Measurements from ENCODE around the gene MOCS2. TPM values are rescaled to one million over a fixed set of nuclear protein-coding genes. Genes with fewer than 3 reads are reported as not detected.

MOCS2 gene, protein sequence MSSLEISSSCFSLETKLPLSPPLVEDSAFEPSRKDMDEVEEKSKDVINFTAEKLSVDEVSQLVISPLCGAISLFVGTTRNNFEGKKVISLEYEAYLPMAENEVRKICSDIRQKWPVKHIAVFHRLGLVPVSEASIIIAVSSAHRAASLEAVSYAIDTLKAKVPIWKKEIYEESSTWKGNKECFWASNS
- 20.5 to 21.5 TPM (median 21.1 TPM) in 3 replicates for total RNA-seq

DNA sequence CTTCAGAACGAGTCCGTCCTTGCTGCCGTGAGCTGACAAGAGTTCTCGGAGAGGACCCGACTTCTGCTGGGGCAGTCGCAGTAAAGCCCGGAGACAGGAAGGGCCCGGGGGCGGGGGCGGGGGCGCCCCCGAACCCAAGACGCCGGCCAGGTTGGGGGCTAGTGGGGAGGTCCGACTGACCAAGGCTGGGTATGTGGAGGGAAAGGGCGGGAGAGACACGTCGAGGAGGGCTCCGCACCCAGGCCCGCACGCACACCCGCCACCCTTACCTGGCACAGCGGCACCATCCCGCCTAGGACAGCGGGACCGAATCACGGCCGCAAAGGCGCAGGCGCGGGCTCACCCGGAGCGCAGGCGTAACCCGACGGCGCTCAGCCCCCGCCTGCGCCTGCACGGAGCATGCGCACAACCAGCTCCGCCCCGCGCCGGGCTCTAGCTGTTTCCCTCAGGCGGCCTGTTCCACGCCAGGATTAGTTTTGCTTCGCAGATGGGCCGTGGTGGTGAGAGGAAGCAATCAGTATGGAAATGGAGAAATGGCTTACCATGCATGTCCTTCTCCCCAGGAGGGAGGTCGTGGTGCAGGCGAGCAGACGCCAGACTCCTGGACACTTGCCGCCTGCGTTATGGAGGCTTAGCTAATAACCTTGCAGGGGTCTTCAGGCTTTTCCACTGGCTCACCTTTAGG, at the start of gene MOCS2:
Gene MOCS2, minus strand, starts transcription at position 315 of the 685 bp plus-strand sequence. CDS start 2,583 bp downstream, outside the sequence.
- H3K36me3 Mint-ChIP-seq, result peaks cover 19% of the 10 kb centered on the region
- peaks cover 28% of the 10 kb centered on the region for H3K4me1 Mint-ChIP-seq
- TF ChIP-seq, protein P1, sequence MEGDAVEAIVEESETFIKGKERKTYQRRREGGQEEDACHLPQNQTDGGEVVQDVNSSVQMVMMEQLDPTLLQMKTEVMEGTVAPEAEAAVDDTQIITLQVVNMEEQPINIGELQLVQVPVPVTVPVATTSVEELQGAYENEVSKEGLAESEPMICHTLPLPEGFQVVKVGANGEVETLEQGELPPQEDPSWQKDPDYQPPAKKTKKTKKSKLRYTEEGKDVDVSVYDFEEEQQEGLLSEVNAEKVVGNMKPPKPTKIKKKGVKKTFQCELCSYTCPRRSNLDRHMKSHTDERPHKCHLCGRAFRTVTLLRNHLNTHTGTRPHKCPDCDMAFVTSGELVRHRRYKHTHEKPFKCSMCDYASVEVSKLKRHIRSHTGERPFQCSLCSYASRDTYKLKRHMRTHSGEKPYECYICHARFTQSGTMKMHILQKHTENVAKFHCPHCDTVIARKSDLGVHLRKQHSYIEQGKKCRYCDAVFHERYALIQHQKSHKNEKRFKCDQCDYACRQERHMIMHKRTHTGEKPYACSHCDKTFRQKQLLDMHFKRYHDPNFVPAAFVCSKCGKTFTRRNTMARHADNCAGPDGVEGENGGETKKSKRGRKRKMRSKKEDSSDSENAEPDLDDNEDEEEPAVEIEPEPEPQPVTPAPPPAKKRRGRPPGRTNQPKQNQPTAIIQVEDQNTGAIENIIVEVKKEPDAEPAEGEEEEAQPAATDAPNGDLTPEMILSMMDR (IDR thresholded peaks at IDR 0.05; ENCODE audit: unreplicated experiment), result no peak

DNA sequence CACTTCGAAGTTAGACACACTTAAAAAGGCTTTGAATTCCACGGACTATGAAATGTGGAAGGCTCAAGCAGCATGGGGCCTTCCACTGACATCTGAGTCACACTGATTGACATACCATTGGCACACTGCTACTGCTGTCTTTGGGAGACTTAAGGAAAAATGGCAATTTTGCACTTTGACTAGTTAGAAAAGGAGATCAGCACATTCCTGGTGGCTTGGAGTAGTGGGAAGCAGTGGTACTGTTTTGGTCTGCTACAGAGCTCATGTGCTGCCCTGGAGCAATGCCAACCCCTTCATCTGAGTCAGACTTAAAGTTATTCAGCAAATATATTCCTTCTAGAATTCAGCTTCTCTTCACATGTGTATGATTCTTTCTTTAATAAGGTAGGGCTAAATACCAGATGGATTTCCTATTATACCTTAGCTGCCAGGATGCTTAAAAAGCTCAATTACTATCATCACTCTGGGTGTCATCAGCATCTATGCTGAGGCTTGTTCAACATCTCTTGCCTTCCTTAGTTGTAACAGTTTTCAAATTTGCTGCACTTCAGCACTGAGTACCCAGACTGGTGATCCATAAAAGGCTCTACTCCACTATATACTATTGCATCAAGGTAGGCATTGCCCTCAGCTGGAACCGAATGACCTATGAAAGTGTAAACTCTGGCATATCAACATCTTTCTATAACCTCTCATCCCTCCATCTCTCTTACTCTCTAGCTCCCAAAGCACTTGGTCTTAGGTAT, 42.3 kb upstream of the MOCS2 start:
- no peaks in the 10 kb centered on the region for H3K4me1 Mint-ChIP-seq
- no peaks in the 10 kb centered on the region for H3K27me3 Mint-ChIP-seq (ENCODE audit: low read depth)
- H3K27ac Mint-ChIP-seq, result no peak overlapping the region
- H3K9me3 Mint-ChIP-seq, result no peaks in the 10 kb centered on the region
- DNase-seq (ENCODE audit: low spot score in 2 of 2, unreplicated experiment in 2 of 2), result peak in 1 of 2 experiments; percentile 29
- TF ChIP-seq, protein P1 (IDR thresholded peaks at IDR 0.05; ENCODE audit: unreplicated experiment), result no peak
- no peaks in the 10 kb centered on the region for H3K36me3 Mint-ChIP-seq
- no peak overlapping the region for H3K4me3 Mint-ChIP-seq

More for the DNA sequence above, at the start of gene MOCS2:
- peak within 1 kb of the TSS; percentile 89 for H3K27ac Mint-ChIP-seq
- peaks cover 6% of the 10 kb centered on the region for H3K9me3 Mint-ChIP-seq
- H3K27me3 Mint-ChIP-seq (ENCODE audit: low read depth), result no peaks in the 10 kb centered on the region
- DNase-seq (ENCODE audit: low spot score in 2 of 2, unreplicated experiment in 2 of 2), result peak; percentile 89 to 94
- peak within 1 kb of the TSS; percentile 84 for H3K4me3 Mint-ChIP-seq

DNA sequence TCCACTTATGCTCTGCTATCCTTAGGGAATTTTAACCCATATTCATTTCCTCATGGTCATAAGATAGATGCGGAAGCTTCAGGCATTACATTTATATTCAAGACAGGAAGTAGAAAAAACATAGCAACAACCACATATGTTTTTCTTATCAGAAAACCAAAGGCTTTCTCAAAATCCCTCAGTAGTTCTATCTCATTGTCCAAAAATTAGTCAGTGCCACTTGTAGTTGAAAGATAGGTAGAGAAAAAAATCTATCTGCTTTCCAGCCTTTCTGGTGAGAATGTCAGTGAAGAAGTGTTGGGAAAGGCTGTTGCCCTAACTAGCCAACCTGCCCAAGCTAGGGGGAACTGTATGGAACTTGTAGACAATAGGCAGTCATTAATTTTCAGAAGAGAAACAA, 23.5 kb upstream of the MOCS2 start:
- TF ChIP-seq, protein P1 (IDR thresholded peaks at IDR 0.05; ENCODE audit: unreplicated experiment), result no peak
- Mint-ChIP-seq H3K4me1 (no peaks in the 10 kb centered on the region), H3K27ac (no peak overlapping the region), H3K9me3 (no peaks in the 10 kb centered on the region), H3K36me3 (no peaks in the 10 kb centered on the region), H3K27me3 (ENCODE audit: low read depth) (no peaks in the 10 kb centered on the region), H3K4me3 (no peak overlapping the region)
- no peak for DNase-seq (ENCODE audit: low spot score in 2 of 2, unreplicated experiment in 2 of 2)

DNA sequence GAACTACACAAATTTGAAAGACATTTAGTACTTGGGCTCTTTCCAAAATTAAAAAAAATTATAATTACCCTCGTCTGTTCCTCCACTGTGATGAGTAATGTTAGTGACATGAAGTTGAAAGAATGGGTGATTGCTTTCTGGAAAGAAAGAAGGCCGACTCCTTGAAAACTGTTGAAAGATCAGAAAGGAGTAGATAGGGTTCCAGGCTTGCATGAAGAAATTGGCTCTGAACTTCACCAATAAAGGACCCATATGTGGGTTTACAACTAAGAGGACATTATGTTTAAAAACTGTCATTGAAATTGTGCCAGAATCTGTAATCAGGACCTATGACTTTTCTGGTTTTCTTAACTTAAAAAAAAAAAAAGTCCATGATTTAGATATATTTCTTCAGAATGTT, 20.7 kb upstream of the MOCS2 start:
- Mint-ChIP-seq H3K4me1 (no peaks in the 10 kb centered on the region), H3K27ac (no peak overlapping the region), H3K36me3 (no peaks in the 10 kb centered on the region), H3K27me3 (ENCODE audit: low read depth) (no peaks in the 10 kb centered on the region), H3K9me3 (no peaks in the 10 kb centered on the region), H3K4me3 (no peak overlapping the region)
- no peak for DNase-seq (ENCODE audit: low spot score in 2 of 2, unreplicated experiment in 2 of 2)
- TF ChIP-seq, protein P1 (IDR thresholded peaks at IDR 0.05; ENCODE audit: unreplicated experiment), result no peak

DNA sequence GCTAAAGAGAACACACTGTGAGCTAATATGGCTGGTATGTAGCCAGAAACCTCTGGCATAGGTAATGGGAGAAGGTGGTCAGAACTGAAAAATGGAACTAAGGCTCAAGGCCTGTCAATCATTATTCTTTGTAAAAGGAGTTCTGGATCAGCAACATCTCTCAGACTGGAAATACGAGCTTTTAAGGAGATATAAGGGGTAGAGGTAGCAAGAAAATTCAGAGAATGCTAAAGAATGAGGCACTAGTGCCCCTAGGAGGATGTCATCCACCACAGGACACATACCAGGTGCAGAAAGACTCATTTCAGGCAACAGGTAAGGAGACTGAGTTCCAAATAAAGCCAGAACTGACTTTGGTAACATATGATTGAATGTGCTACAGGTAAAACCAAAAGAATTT, 18.9 kb upstream of the MOCS2 start:
- Mint-ChIP-seq H3K36me3 (no peaks in the 10 kb centered on the region), H3K27ac (no peak overlapping the region), H3K9me3 (no peaks in the 10 kb centered on the region), H3K4me1 (no peaks in the 10 kb centered on the region), H3K27me3 (ENCODE audit: low read depth) (no peaks in the 10 kb centered on the region), H3K4me3 (no peak overlapping the region)
- no peak for DNase-seq (ENCODE audit: low spot score in 2 of 2, unreplicated experiment in 2 of 2)
- TF ChIP-seq, protein P1 (IDR thresholded peaks at IDR 0.05; ENCODE audit: unreplicated experiment), result no peak
